GM18867 (cell line): ENCODE measurements around the gene EID2.

ENCODE experiments used
- ATAC-seq: cut with Tn5 transposase; IDR thresholded peaks from one replicate; pipeline ENCODE4 v1.9.1; 2021; ENCODE audit warnings: mild to moderate bottlenecking, moderate library complexity; ENCODE audit not compliant: unreplicated experiment

Gene EID2, protein sequence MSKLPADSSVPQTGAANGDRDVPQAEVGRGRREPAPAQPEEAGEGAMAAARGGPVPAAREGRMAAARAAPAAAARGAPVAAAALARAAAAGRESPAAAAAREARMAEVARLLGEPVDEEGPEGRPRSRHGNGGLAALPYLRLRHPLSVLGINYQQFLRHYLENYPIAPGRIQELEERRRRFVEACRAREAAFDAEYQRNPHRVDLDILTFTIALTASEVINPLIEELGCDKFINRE

DNA sequence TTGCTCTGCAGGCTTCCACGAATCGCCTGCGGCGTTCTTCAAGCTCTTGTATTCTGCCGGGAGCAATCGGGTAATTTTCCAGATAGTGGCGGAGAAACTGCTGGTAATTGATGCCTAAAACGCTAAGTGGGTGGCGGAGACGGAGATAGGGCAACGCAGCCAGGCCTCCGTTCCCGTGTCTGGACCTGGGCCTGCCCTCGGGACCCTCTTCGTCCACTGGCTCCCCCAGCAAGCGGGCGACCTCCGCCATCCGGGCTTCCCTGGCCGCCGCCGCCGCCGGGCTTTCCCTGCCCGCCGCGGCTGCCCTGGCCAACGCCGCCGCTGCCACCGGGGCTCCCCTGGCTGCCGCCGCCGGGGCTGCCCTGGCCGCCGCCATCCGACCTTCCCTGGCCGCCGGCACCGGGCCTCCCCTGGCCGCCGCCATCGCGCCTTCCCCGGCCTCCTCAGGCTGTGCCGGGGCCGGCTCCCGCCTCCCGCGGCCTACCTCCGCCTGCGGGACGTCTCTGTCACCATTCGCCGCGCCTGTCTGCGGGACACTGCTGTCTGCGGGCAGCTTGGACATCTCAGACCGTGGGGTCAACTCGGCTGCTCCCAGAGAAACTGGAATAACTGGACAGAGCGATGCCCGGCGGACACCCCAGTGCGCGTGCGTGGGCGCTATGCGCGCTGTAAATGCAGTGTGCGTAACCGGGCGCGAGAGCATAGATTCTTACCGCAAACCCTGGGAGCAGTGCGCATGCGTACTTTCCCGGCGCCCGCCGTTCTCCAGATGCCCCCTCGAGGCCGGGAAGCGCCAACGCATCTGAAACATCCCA lies at the start of gene EID2:
Gene EID2, minus strand, starts transcription at position 644 of the 815 bp plus-strand sequence. Its CDS starts 82 bp downstream, at position 562.
- ATAC-seq, result peak; percentile 82

DNA sequence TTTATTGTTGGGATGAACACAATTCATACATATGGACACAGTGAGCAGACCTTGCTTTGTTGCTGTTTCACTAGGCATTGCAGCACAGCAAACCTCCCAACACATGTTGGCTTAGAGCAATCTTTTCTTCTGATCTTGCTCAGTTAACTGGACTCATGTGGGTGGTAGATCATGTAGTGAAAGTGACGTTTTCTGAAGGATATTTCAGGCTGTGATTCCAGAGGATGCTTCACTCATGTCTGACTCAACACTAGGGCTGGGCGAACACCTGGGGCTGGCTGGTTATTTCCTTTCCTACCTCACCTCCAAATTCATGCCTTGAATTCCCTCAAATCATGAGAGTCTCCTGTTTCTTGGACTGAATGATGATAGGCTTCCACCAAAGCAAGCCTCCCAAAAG lies 48.1 kb upstream of the EID2 start:
- no peak for ATAC-seq

DNA sequence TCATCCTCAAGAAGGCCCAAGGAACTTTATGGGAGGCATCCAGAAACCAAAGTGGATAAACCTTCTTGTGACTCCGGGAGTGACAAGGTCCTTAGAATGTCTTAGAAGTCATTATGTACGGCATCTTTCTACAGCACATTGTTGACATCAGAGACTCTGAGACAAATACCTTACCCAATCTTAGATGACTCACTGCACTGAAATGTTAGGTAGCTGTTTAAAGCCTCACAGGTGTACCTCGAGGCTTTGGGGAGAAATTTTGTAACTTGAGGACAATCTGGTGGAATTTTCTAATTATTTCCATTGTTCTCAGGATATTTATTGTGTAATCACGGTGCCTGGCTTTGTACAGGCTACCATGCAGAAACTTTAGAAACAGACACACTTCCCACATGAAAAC lies 47.5 kb upstream of the EID2 start:
- no peak for ATAC-seq

DNA sequence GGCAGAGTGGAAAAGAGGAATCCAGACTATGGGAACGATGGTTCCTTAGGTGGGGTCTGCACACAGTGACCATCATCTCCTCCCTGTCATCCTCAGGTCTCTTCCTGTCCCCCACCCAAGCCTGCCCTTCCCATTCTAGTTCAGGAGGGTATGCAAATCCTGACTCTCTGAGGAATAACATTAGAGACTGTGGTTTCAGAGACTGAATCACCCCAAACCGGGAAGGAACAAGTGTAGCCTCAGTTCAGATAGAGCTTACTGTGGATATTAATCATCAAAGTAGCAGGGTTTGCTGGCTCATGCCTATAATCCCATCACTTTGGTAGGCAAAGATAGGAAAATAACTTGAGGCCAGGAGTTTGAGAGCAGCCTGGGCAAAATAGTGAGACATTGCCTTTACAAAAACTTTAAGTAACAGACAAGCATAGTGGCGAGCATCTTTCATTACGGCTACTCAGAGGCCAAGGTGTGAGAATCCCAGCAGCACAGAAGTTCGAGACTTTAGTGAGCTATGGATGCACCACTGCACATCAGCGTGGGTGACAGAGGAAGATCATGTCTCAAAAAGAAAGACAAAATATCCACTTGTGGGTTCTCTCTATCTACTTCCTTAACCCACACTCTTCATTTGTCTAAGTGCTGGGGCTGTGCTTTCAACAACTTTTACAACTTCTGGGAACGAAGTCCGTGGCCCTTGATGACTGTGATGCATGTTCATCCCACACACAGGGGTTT lies 43.1 kb upstream of the EID2 start:
- no peak for ATAC-seq

DNA sequence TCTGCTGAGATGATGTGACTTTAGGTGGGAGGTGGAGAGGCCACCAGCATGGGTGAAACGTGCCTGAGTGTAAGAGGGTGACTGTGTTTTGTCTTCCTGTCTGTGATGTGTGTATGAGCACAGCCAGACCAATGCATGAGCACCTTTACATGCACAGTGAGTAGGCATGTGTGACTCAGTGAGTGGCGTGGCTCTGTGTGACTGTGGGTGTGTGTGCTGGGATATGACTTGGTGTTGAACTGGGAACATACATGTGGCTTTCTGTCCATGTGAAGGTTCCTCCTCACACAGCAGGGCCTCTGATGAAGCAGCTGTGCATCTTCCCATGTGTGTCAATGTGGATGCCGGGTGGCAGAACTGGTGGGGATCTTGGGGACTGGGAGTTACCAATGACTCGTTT lies 42.5 kb upstream of the EID2 start:
- no peak for ATAC-seq

DNA sequence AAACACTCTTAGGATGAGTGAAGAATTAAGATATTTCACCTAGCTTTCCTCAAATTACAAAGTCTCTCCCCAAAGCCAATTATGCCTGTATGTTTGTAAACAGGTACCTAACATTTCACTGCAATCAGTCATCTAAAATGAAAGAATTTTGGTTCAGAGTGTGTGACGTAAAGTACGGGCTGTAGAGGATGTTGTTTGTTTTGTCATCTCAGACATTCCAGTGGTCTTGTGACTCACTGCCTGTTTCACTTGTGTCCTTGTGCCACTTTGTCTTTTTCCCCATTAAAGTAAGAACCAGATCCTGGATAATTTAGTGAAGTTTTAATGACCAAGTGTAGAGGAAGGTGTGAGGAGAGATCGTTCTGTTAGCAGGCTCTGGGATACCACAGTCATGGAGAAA lies 28.6 kb upstream of the EID2 start:
- no peak for ATAC-seq

DNA sequence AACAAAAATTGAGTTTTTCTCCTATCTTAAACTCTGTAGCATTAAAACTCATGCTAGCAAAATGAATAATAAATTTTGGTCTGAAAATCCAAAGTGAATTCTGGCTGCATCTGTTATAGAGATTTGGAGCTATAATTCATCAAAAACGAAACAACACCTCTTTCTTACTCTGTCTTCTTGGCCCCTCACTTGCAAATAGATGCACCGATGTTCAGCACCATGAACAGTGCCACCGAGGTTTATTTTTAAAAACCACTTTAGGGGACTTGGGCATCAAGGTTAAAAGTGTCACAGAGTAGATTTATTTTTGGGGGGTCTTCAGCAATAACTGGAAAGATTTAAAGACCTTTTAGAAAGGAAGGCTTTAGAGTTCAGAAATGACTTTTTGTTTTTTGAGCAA lies 26.1 kb upstream of the EID2 start:
- no peak for ATAC-seq

DNA sequence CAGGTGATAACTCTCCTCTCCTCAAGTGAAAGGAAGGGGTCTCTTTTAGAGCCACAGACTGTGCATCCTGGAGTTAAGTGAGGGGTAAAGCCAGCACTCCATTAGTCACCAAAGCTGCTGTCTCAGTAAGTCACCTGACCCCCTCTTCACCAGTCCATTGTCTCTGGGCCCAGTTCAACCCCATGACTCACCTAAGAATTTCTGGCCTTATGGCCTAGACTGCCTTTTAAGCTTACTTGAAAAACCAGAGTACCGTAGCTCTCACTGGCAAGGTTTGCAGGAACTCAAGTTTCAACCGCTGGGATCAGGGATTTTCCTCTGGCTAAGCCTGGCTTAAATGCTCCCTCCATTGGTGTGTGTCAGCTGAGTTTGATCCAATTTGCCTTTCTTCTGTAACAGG lies 23.4 kb upstream of the EID2 start:
- ATAC-seq, result no peak

DNA sequence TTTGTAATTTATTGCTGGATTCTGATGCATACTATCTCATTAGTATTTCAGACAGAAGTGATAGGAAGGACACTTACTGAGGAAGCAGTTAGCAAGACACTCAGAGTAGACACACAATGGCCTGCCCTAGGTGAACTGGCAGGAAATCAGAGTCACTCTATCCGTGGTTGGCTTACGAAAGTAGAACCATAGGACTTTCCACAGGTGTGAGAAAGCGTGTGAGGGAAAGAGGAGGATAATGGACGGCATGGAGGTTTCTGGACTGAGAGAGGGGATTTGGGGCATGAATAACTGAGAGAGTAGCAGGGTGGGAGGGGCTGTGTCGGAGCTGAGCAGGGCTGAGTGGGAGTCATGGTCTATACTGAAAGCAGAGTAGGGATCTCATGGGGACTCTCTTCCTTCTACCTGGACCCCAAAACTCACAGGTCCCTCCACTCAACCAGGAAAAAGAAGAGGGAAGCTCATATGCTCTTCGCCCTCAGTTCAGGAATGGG lies 18.7 kb upstream of the EID2 start:
- peak; percentile 30 for ATAC-seq

DNA sequence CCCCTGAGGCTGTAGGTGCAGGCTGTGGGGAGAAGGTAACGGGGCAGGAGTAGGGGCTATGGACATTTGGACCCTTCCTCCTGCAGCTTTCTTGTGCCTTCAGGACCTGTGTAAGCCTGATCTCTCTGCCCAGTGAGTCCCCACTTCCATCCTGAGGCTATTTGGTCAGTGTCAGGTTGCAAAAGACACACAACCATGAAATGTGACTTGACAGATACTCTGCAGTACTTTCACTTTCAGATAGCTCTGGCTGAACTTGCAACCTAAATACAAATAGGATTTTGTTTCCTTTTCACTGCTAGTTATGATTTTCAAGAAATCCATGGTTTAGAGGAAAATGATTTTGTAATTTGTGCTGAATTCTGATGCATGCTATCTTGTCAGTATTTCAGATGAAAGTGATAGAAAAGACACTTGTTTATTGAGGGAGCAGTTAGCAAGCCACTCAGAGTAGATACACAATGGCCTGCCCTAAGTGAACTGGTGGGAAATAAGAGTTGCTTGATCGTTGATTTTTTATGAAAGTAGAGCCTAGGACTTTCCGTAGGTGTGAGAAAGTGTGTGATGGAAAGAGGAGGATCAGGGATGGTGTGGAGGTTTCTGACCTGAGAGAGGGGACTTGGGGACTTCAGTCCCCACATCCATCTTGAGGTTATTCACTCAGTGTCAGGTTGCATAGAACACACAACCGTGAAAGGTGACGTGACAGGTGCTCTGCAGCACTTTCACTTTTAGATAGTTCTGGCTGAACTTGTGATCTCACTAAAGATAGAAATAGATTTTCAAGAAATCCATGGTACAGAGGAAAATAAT lies 18.1 kb upstream of the EID2 start:
- peak; percentile 62 for ATAC-seq

DNA sequence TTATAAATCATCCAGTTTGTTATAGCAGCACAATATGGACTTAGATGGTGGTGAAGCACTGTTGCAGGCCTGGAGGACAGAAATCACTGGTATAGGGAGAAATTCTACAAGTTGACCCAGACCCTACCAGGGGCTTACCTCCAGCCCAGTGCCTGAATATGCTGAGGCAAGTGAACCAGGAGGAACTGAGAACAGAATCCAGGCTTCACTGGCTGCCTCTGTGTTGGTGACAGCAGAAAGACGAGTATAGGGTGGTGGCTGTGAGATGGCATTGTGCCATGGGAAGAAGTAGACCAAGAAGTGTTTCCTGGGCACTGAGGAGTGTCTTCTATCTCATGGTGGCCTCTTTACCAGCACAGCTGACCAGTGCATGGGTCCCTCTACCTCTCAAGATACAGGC lies 15.9 kb upstream of the EID2 start:
- no peak for ATAC-seq

DNA sequence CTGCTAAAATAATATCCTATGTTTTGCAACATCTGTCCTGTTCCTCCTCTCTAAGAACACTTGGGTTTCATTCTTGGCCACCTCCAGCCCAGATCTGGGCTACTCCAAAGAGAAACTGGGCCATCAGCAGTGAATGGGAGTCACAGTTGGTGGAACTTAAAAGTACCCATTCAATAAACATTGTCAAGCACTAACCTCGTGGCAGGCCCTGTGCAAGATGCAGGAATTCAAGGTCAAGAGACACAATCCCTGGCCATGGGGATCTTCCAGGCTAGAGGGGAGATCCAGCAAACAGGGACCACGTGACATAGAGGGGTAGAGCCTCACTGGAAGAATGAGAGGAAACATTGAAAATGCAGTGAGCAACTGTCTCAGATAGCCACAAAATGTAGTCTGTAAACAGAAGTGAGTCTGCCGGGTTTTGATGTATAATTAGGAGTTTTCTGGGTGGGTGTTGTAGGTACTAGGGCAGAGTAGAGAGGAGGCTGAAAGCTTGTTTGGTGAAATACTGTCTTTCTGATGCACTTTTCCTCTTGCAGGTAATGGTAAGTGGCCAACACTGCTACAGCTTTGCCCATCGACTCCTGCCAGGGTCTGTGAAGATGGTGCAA lies 14.8 kb upstream of the EID2 start:
- no peak for ATAC-seq

DNA sequence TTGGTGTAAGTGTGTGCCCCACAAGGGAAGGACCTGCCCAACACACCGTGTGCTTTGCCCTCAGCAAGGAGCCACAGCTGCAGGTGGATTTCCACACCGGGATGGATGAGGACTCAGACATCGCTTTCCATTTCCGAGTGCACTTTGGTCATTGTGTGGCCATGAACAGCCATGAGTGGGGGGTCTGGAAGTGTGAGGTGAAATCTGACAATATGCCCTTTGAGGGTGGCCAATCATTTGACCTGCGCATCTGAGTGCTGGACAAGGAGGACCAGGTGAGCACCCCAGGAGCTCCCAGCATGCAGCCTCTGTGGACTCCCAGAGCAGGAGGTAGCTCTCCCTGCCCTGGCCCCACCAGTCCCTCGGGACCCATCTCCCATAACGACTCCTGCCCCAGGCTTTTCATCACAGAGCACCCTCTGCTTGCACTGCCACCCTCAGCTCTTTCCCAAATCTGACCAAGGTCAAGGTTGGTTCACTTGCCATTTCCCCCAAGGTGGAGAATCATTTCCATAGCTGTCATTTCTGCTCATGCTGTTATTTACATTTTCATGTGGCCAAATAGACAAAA lies 13.2 kb upstream of the EID2 start:
- ATAC-seq, result no peak

DNA sequence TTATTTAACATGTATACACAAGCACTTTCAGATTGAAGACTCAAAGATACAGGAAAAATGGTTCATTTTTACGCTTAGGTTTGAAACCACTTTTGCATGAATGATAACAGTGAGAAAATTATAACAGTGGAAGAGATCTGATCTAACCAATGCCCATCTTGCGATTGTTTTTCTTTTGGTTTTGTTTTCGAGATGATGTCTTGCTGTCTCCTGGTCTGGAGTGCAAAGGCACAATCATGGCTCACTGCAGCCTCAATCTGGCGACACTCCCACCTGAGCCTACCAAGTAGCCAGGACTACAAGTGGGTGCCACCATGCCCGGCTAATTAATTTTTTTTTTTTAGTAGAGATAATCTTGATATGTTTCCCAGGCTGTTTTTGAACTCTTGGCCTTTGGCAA lies 10.2 kb upstream of the EID2 start:
- no peak for ATAC-seq

DNA sequence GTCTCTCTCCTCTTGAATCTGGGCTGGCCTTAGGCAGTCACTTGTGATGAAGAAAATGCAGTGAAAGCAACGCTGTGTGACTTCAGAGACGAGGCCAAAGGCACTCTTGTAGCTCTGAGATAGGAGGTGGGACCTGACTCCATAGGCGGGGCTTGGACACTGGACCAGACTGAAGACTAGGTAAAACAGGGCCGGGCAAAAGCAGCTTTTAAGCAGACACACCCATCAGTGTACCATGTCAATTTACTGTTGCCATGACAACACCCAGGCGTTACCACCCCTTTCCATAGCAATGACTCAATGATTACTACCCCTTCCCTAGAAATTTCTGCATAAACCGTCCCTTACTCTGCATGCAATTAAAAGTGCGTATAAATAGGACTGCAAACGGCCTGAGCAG lies 6.6 kb upstream of the EID2 start:
- no peak for ATAC-seq

DNA sequence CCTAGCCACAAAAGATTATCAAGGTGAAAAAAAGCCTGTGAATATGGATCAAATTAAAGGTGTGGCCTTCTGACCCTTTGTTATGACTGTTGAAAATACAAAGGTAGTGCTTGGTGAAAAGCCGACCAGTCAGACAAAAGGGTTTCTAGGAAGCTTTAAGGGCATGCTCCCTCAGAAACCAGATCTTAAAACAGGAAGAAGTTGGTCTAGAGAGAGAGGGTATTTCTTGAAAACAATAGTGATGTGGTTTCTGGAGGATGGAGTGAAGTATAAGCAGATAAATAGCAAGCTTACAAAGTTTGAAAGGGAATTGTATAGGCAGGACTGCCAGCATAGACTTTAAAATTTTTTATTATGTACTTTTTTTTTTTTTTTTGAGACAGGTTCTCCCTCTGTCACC lies 5.0 kb upstream of the EID2 start:
- no peak for ATAC-seq

DNA sequence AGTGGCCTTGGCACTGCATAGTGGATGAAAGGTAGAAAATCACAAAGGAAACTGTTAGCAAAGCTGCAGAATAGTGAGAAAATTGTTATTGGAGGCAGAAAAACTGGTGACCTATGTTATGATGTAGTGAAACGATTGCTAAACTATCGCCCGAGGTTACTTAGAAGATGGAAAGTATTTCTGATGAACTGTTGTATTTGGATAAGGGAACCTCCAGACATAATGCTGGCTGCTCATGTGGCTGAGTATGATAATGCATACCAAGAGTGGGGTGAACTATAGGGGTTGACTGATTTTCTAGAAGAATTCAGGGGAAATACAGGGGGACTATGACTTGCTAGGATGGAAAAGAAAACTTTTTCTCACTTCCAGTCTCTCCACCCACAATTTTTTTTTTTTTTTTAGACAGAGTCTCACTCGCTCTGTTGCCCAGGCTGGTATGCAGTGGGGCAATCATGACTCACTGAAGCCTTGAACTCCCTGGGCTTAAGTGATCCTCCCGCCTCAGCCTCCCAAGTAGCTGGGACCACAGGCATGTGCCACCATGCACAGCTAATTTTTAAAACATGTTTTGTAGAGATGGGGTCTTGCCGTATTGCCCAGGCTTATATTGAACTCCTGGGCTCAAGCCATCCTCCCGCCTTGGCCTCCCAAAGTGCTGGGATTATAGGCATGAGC lies 4.4 kb upstream of the EID2 start:
- ATAC-seq, result no peak

DNA sequence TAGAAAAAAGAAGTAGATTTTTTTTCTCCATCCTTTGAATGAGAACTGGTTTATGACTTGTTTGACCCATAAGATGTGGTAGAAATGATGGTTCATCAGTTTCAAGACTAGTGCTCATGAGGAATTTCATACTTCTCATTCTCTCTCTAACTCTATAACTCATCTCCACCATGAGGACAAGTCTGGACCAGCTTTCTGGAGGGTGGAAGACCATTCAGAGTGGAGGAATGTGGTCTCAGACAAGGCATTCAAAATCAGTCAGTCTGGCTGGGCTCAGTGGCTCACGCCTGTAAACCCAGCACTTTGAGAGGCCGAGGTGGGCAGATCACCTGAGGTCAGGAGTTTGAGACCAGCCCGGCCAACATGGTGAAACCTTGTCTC lies 3.5 kb upstream of the EID2 start:
- ATAC-seq, result no peak

DNA sequence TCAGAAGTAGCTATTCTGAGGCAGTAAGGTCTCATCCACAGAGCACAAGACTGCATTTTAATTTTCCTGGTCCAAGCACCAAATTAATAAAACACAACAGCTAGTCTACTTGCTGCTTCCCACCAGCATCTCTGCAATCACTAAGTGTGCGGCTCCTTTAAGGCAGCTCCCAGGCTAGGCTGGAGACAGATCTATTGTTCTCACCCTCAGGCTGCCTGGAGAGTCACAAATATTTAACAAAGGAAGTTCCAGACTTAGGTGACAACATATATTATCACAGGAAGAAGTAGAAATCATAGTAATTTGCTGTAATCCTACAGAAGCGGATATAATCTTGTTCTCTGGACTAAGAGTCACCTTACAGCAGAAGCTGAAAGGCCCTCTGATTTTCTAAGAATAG lies 2.2 kb upstream of the EID2 start:
- no peak for ATAC-seq

DNA sequence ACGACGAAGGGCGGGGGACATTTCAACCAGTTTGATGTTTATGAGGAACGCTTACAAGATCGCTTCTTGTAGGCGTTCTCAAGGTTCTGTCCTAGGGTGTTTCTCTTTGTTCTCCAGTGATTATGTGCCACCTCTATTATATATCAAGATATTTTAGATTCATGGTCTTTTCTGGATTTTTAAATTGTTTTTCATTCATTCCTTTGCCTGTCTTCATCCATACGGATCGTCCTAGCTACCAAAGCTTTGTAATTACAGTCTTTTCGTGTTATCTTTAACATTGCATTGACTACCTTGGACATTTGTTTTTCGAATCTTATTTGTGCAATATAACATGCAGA lies 342 bp upstream of the EID2 start:
- no peak for ATAC-seq
